Parathyroid adenoma (tissue), 2 donors: ENCODE data around the gene BIRC5.

ENCODE experiments used
- H2AFZ ChIP-seq: fragments of 300-600 bp; sonication (generic); one replicate; pipeline ENCODE4 v1.7.0; 2017; ENCODE audit warnings: antibody characterized with exemption, mild to moderate bottlenecking
- H3K27ac ChIP-seq: fragments of 300-600 bp; sonication (generic); one replicate; pipeline ENCODE4 v1.7.0; 2017
- H3K27me3 ChIP-seq: fragments of 300-600 bp; sonication (generic); one replicate; pipeline ENCODE4 v1.7.0; 2017; ENCODE audit warnings: low read length; ENCODE audit not compliant: control insufficient read depth, insufficient read depth
- H3K36me3 ChIP-seq: fragments of 300-600 bp; sonication (generic); one replicate; pipeline ENCODE4 v1.7.0; 2017; ENCODE audit warnings: low read length; ENCODE audit not compliant: control insufficient read depth, insufficient read depth
- H3K4me1 ChIP-seq: fragments of 300-600 bp; sonication (generic); one replicate; pipeline ENCODE4 v1.7.0; 2017; ENCODE audit warnings: control low read depth
- H3K4me2 ChIP-seq: fragments of 300-600 bp; sonication (generic); one replicate; pipeline ENCODE4 v1.7.0; 2017; ENCODE audit warnings: low read length
- H3K4me3 ChIP-seq: fragments of 300-600 bp; sonication (generic); one replicate; pipeline ENCODE4 v1.7.0; 2017; ENCODE audit warnings: low read depth, low read length
- H3K79me2 ChIP-seq: fragments of 300-600 bp; sonication (generic); one replicate; pipeline ENCODE4 v1.7.0; 2017; ENCODE audit warnings: control low read depth
- H3K9ac ChIP-seq: fragments of 300-600 bp; sonication (generic); one replicate; pipeline ENCODE4 v1.7.0; 2017; ENCODE audit warnings: mild to moderate bottlenecking
- H3K9me3 ChIP-seq: fragments of 300-600 bp; sonication (generic); one replicate; pipeline ENCODE4 v1.7.0; 2017; ENCODE audit warnings: low read length; ENCODE audit not compliant: control insufficient read depth
- CTCF ChIP-seq: fragments of 300-600 bp; sonication (generic); IDR thresholded peaks from one replicate; pipeline ENCODE4 v1.7.0; 2017; ENCODE audit warnings: antibody characterized with exemption, mild to moderate bottlenecking
- donor health status: primary hyperparathyroidism.

The BIRC5 gene

GRCh38 chr17:78176548-78177025 is 37.5 kb upstream of the BIRC5 start:
- no peak overlapping the region for H3K4me3 ChIP-seq
- H3K4me1 ChIP-seq = peaks cover 2% of the 10 kb centered on the region
- no peak overlapping the region for H2AFZ ChIP-seq
- no peak overlapping the region for H3K27ac ChIP-seq
- H3K9me3 ChIP-seq = no peaks in the 10 kb centered on the region
- peak; percentile 91 for TF ChIP-seq CTCF
- H3K9ac ChIP-seq = no peak overlapping the region
- H3K79me2 ChIP-seq = no peaks in the 10 kb centered on the region
- H3K4me2 ChIP-seq = no peak overlapping the region
- no peaks in the 10 kb centered on the region for H3K27me3 ChIP-seq
- no peaks in the 10 kb centered on the region for H3K36me3 ChIP-seq

DNA sequence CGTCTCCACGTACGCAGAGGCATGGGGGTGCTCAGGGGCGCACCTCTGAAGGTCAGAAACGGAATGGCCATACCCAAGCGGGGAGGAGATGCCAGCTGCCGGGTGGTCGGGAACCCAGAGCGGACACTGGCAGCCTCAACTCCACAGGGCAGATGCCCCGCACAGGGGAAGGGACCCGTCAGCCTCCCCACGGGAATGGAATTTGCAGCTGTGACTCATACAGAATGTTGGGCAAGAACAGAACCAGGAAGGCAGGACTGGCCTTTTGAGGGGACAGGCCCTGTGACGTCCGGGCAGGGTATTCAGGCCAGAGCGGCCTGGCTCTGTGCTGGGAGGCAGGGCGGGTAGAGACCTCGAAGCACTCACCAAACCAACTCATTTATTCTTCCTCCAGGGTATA is 34.7 kb upstream of the BIRC5 start:
- no peak overlapping the region for H3K4me3 ChIP-seq
- H3K4me1 ChIP-seq = peaks cover 2% of the 10 kb centered on the region
- H2AFZ ChIP-seq = no peak overlapping the region
- H3K27me3 ChIP-seq = no peaks in the 10 kb centered on the region
- peak overlapping the region; percentile 45 for H3K27ac ChIP-seq
- no peak overlapping the region for H3K4me2 ChIP-seq
- no peak for TF ChIP-seq CTCF
- H3K9ac ChIP-seq = no peak overlapping the region
- no peaks in the 10 kb centered on the region for H3K9me3 ChIP-seq
- H3K79me2 ChIP-seq = no peaks in the 10 kb centered on the region
- no peaks in the 10 kb centered on the region for H3K36me3 ChIP-seq

DNA sequence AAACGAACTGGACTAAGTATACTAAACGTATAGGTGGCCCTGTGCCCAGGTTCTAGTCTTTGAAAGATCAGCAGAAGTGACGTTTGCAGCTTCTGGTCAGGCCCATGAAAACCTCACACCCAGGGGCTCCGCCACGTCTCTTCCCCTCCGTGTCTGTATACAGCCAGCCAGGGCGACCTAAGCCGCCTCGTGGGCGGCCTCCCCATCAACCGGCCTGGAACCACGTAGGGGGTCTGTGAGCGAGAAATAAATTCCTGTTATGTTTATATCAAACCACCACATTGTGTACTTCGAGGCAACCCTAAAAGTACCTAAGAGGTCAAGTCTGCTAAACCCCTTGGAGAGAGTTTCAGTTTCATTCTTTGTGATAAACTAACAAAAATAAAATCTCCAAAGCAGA is 34.0 kb upstream of the BIRC5 start:
- Histone ChIP-seq H3K27me3 (no peaks in the 10 kb centered on the region), H3K4me1 (peaks cover 2% of the 10 kb centered on the region), H3K36me3 (no peaks in the 10 kb centered on the region), H3K9ac (no peak overlapping the region), H3K4me3 (no peak overlapping the region), H3K9me3 (no peaks in the 10 kb centered on the region), H2AFZ (no peak overlapping the region), H3K4me2 (no peak overlapping the region), H3K27ac (peak overlapping the region; percentile 45), H3K79me2 (no peaks in the 10 kb centered on the region)
- no peak for TF ChIP-seq CTCF

- Histone ChIP-seq H2AFZ (no peak overlapping the region), H3K27me3 (no peaks in the 10 kb centered on the region), H3K27ac (peak overlapping the region; percentile 45), H3K79me2 (no peaks in the 10 kb centered on the region), H3K36me3 (no peaks in the 10 kb centered on the region), H3K4me1 (peaks cover 2% of the 10 kb centered on the region), H3K9ac (no peak overlapping the region), H3K4me2 (no peak overlapping the region), H3K4me3 (no peak overlapping the region), H3K9me3 (no peaks in the 10 kb centered on the region)
- TF ChIP-seq CTCF = no peak
These were observed 33.5 kb upstream of the BIRC5 start for GRCh38 chr17:78180508-78180907.

GRCh38 chr17:78182504-78182903 is 31.5 kb upstream of the BIRC5 start:
- Histone ChIP-seq H3K4me3 (no peak overlapping the region), H3K9ac (no peak overlapping the region), H2AFZ (no peak overlapping the region), H3K79me2 (peaks cover 3% of the 10 kb centered on the region), H3K4me2 (no peak overlapping the region), H3K9me3 (no peaks in the 10 kb centered on the region), H3K27ac (no peak overlapping the region), H3K27me3 (no peaks in the 10 kb centered on the region), H3K36me3 (no peaks in the 10 kb centered on the region), H3K4me1 (no peaks in the 10 kb centered on the region)
- no peak for TF ChIP-seq CTCF
